Liver (tissue), 9 donors: ENCODE results near the gene CACNB4. TPM values are rescaled to one million over a fixed set of nuclear protein-coding genes. Genes with fewer than 3 reads are reported as not detected.

Source experiments
- DNase-seq: peaks from one replicate; pipeline ENCODE4 v3.0.0-alpha.2; 2017; ENCODE audit warnings: low spot score
- H3K27ac ChIP-seq, 2 donors: one replicate each; pipeline ENCODE4 v1.7.0; 2013; ENCODE audit warnings: inconsistent platforms in 2 of 2, low read length in 2 of 2, control low read depth in 1 of 2, low read depth in 1 of 2, mild to moderate bottlenecking in 1 of 2
- H3K27me3 ChIP-seq, 4 donors: one replicate each; pipeline versions ENCODE4 v1.6.1 to v1.7.0; 2013; ENCODE audit warnings: low read length in 3 of 4, inconsistent platforms in 1 of 4, mild to moderate bottlenecking in 1 of 4, moderate library complexity in 1 of 4; ENCODE audit not compliant: control insufficient read depth in 4 of 4, insufficient read depth in 4 of 4
- H3K36me3 ChIP-seq, 4 donors: one replicate each; pipeline versions ENCODE4 v1.6.1 to v1.7.0; 2013; ENCODE audit warnings: low read length in 3 of 4, mild to moderate bottlenecking in 3 of 4, low read depth in 1 of 4, moderate library complexity in 1 of 4; ENCODE audit not compliant: control insufficient read depth in 4 of 4, insufficient read depth in 3 of 4
- H3K4me1 ChIP-seq, 4 donors: one replicate each; pipeline versions ENCODE4 v1.6.1 to v1.7.0; 2013; ENCODE audit warnings: low read length in 3 of 4, mild to moderate bottlenecking in 3 of 4, moderate library complexity in 1 of 4; ENCODE audit not compliant: control insufficient read depth in 4 of 4, insufficient read depth in 4 of 4
- H3K4me3 ChIP-seq, 3 donors: one replicate each; pipeline versions ENCODE4 v1.6.1 to v1.7.0; 2013; ENCODE audit warnings: low read length in 3 of 3, control low read depth in 1 of 3, low read depth in 1 of 3, mild to moderate bottlenecking in 1 of 3
- H3K9ac ChIP-seq, 2 donors: one replicate each; pipeline ENCODE4 v1.7.0; 2013; ENCODE audit warnings: low read length in 2 of 2, mild to moderate bottlenecking in 2 of 2, moderate library complexity in 2 of 2, control low read depth in 1 of 2, low read depth in 1 of 2
- H3K9me3 ChIP-seq, 4 donors: one replicate each; pipeline versions ENCODE4 v1.6.1 to v1.7.0; 2013; ENCODE audit warnings: low read length in 3 of 4; ENCODE audit not compliant: control insufficient read depth in 4 of 4
- EGR1 ChIP-seq, 2 donors: IDR thresholded peaks; 2 replicates each; pipeline ENCODE4 v1.6.1; 2016 to 2018; ENCODE audit warnings: antibody characterized with exemption in 2 of 2, low read depth in 2 of 2
- FOXA1 ChIP-seq: IDR thresholded peaks from 2 replicates; pipeline ENCODE4 v1.6.1; 2016; ENCODE audit warnings: antibody characterized with exemption
- FOXA2 ChIP-seq: IDR thresholded peaks from 2 replicates; pipeline ENCODE4 v1.6.1; 2016; ENCODE audit warnings: antibody characterized with exemption
- GABPA ChIP-seq, 2 donors: IDR thresholded peaks in 1 of 2; conservative IDR thresholded peaks in 1 of 2; 2 replicates each; pipeline ENCODE4 v1.6.1; 2016; ENCODE audit warnings: antibody characterized with exemption in 2 of 2, mild to moderate bottlenecking in 1 of 2, moderate library complexity in 1 of 2
- HNF4A ChIP-seq, 2 donors: conservative IDR thresholded peaks; 2 replicates each; pipeline ENCODE4 v1.6.1; 2016; ENCODE audit warnings: antibody characterized with exemption in 2 of 2, mild to moderate bottlenecking in 2 of 2
- NR2F2 ChIP-seq: IDR thresholded peaks from 2 replicates; pipeline ENCODE4 v1.6.1; 2016; ENCODE audit warnings: antibody characterized with exemption
- RAD21 ChIP-seq, 2 donors: IDR thresholded peaks; 2 replicates each; pipeline ENCODE4 v1.6.1; 2016; ENCODE audit warnings: antibody characterized with exemption in 2 of 2, mild to moderate bottlenecking in 2 of 2
- RXRA ChIP-seq, 2 donors: IDR thresholded peaks; 2 replicates each; pipeline ENCODE4 v1.6.1; 2017 to 2018; ENCODE audit warnings: antibody characterized with exemption in 2 of 2, mild to moderate bottlenecking in 1 of 2
- YY1 ChIP-seq: IDR thresholded peaks from 2 replicates; pipeline ENCODE4 v1.6.1; 2016; ENCODE audit warnings: antibody characterized with exemption, mild to moderate bottlenecking
- WGBS: extraction: QIAGEN DNeasy Blood & Tissue Kit; methylation state at CpG from one replicate; pipeline ENCODE4 v1.1.7; 2013; 5-methylcytosine and 5-hydroxymethylcytosine counted together
- polyA plus RNA-seq, 2 donors: library from polyadenylated mRNA; stranded (reverse) in 1 of 2; unstranded in 1 of 2; fragments of 200-250 nt in 1 of 2; fragments of >200 nt in 1 of 2; fragmentation: Nextera tagmentation in 1 of 2; extraction: Ambion mirVana in 1 of 2; gene quantifications; one replicate each; pipeline versions ENCODE4 v1.2.1 to v1.2.3, GENCODE V29; 2013 to 2015
- total RNA-seq, 2 donors: library from RNA; depleted of rRNA; stranded (reverse); fragments of >200 nt; gene quantifications; one replicate each; pipeline ENCODE4 v1.2.3, GENCODE V29; 2014
- TF ChIP-seq, protein P1 (sequence below): IDR thresholded peaks from 2 replicates; pipeline ENCODE4 v1.6.1; 2016; ENCODE audit warnings: antibody characterized with exemption, mild to moderate bottlenecking
- TF ChIP-seq, protein P2 (sequence below): fragments of 150-350 bp; IDR thresholded peaks from 2 replicates; pipeline ENCODE4 v1.5.1; 2017; ENCODE audit warnings: improper control_type of control experiment, low read depth, low read length; ENCODE audit not compliant: missing input control
- TF ChIP-seq, protein P3 (sequence below): IDR thresholded peaks from 2 replicates; pipeline ENCODE4 v1.6.1; 2016; ENCODE audit warnings: antibody characterized with exemption
- TF ChIP-seq, protein P4 (sequence below): IDR thresholded peaks from 2 replicates; pipeline ENCODE4 v1.6.1; 2016; ENCODE audit warnings: antibody characterized with exemption
- donor health status: healthy.
- donor health status: healthy.
- donor health status: healthy.
- donor health status: healthy.
- donor health status: healthy.

The CACNB4 gene
- total and polyA plus RNA-seq, 4 donors, result 0.02 to 0.50 (median 0.21) TPM

DNA sequence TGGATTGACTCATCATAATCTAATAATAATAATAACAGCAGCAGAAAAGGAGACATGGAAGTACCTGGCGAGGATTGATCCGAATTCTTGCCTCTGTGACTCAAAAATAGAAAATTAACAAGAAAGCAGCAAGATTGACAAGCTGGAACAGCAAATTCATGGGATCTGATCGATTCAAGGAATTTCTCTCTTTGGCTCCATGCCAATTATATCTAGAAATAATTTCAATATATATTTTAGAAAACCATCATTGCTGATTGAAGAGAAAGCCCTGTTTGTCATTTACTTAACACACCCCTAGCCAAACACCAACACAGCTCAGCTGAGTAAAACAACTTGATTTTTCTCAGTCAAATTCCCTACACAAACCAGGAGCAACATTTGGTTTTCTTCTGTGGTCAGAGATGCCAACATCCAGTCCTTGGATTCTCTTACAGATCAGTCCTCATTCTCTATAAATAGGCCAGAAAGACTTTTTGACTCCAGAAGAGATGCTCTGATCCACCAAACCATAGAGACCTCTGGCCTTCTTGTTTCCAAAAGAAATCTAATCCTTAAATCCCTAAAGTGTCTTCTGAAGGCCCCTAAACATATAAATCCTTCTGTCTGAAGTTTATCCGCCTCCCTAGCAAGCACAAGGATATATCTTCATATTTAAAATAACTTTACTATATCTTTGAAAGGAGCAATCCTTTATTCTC lies 129.9 kb downstream of the CACNB4 start:
- DNase-seq, result no peak
- WGBS, result 93% methylated on average over 4 of the region's 4 CpGs
- TF ChIP-seq, protein P1, sequence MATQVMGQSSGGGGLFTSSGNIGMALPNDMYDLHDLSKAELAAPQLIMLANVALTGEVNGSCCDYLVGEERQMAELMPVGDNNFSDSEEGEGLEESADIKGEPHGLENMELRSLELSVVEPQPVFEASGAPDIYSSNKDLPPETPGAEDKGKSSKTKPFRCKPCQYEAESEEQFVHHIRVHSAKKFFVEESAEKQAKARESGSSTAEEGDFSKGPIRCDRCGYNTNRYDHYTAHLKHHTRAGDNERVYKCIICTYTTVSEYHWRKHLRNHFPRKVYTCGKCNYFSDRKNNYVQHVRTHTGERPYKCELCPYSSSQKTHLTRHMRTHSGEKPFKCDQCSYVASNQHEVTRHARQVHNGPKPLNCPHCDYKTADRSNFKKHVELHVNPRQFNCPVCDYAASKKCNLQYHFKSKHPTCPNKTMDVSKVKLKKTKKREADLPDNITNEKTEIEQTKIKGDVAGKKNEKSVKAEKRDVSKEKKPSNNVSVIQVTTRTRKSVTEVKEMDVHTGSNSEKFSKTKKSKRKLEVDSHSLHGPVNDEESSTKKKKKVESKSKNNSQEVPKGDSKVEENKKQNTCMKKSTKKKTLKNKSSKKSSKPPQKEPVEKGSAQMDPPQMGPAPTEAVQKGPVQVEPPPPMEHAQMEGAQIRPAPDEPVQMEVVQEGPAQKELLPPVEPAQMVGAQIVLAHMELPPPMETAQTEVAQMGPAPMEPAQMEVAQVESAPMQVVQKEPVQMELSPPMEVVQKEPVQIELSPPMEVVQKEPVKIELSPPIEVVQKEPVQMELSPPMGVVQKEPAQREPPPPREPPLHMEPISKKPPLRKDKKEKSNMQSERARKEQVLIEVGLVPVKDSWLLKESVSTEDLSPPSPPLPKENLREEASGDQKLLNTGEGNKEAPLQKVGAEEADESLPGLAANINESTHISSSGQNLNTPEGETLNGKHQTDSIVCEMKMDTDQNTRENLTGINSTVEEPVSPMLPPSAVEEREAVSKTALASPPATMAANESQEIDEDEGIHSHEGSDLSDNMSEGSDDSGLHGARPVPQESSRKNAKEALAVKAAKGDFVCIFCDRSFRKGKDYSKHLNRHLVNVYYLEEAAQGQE, result no peak
- TF ChIP-seq, protein P2, sequence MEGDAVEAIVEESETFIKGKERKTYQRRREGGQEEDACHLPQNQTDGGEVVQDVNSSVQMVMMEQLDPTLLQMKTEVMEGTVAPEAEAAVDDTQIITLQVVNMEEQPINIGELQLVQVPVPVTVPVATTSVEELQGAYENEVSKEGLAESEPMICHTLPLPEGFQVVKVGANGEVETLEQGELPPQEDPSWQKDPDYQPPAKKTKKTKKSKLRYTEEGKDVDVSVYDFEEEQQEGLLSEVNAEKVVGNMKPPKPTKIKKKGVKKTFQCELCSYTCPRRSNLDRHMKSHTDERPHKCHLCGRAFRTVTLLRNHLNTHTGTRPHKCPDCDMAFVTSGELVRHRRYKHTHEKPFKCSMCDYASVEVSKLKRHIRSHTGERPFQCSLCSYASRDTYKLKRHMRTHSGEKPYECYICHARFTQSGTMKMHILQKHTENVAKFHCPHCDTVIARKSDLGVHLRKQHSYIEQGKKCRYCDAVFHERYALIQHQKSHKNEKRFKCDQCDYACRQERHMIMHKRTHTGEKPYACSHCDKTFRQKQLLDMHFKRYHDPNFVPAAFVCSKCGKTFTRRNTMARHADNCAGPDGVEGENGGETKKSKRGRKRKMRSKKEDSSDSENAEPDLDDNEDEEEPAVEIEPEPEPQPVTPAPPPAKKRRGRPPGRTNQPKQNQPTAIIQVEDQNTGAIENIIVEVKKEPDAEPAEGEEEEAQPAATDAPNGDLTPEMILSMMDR, result no peak
- TF ChIP-seq RXRA (IDR thresholded peaks at IDR 0.05), result no peak
- no peak for TF ChIP-seq FOXA2
- no peak for TF ChIP-seq FOXA1
- TF ChIP-seq RAD21 (IDR thresholded peaks at IDR 0.05), result no peak
- TF ChIP-seq, protein P3, sequence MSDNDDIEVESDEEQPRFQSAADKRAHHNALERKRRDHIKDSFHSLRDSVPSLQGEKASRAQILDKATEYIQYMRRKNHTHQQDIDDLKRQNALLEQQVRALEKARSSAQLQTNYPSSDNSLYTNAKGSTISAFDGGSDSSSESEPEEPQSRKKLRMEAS, result no peak
- no peak for TF ChIP-seq HNF4A (conservative IDR thresholded peaks at IDR 0.05)
- TF ChIP-seq, protein P4, sequence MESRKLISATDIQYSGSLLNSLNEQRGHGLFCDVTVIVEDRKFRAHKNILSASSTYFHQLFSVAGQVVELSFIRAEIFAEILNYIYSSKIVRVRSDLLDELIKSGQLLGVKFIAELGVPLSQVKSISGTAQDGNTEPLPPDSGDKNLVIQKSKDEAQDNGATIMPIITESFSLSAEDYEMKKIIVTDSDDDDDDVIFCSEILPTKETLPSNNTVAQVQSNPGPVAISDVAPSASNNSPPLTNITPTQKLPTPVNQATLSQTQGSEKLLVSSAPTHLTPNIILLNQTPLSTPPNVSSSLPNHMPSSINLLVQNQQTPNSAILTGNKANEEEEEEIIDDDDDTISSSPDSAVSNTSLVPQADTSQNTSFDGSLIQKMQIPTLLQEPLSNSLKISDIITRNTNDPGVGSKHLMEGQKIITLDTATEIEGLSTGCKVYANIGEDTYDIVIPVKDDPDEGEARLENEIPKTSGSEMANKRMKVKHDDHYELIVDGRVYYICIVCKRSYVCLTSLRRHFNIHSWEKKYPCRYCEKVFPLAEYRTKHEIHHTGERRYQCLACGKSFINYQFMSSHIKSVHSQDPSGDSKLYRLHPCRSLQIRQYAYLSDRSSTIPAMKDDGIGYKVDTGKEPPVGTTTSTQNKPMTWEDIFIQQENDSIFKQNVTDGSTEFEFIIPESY, result no peak
- no peak for TF ChIP-seq NR2F2
- TF ChIP-seq EGR1 (IDR thresholded peaks at IDR 0.05; ENCODE audit: low read depth in 2 of 2), result no peak
- no peak for TF ChIP-seq GABPA (IDR thresholded peaks at IDR 0.05 in 1 of 2, conservative IDR thresholded peaks at IDR 0.05 in 1 of 2)
- no peak for TF ChIP-seq YY1
- no peak overlapping the region for H3K9ac ChIP-seq
- no peaks in the 10 kb centered on the region for H3K9me3 ChIP-seq
- H3K36me3 ChIP-seq, result no peaks in the 10 kb centered on the region
- H3K4me3 ChIP-seq, result no peak overlapping the region
- no peaks in the 10 kb centered on the region for H3K4me1 ChIP-seq
- no peak overlapping the region for H3K27ac ChIP-seq
- no peaks in the 10 kb centered on the region for H3K27me3 ChIP-seq
